OCI-LY1 (cell line): Measurements from ENCODE around the gene ZBTB5.

ENCODE experiments used
- EZH2 ChIP-seq: fragments of 200-600 bp; sonication (generic), shearing (Covaris generic); IDR thresholded peaks from 2 replicates; pipeline ENCODE4 v1.8.0; 2017; ENCODE audit warnings: borderline replicate concordance, mixed run types, mild to moderate bottlenecking, antibody characterized with exemption, low read length, moderate library complexity, mixed read lengths
- TF ChIP-seq, protein P1 (sequence below): fragments of 200-600 bp; sonication (generic), shearing (Covaris generic); IDR thresholded peaks from 2 replicates; pipeline ENCODE4 v1.5.1; 2017; ENCODE audit warnings: mild to moderate bottlenecking, antibody characterized with exemption, low read length, moderate library complexity, mixed read lengths

DNA sequence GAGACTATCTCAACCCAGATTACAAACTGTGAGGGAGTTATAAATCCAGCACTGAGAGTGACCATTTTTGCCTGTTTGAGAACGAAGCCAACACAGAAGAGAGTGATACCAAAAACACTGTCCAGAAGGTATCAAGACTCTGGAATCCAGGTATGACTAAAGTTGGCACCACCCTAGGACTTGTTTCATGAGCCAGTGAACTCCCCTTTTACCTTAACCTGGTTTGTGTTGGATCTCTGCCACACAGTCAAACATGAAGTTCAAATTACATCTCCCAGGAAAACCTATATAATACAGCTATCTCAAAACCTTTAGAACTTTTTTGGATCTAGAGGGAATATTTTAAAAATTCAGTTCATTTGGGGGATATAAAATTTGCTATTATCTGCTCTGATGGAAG lies 11.4 kb downstream of the ZBTB5 start:
- TF ChIP-seq, protein P1, sequence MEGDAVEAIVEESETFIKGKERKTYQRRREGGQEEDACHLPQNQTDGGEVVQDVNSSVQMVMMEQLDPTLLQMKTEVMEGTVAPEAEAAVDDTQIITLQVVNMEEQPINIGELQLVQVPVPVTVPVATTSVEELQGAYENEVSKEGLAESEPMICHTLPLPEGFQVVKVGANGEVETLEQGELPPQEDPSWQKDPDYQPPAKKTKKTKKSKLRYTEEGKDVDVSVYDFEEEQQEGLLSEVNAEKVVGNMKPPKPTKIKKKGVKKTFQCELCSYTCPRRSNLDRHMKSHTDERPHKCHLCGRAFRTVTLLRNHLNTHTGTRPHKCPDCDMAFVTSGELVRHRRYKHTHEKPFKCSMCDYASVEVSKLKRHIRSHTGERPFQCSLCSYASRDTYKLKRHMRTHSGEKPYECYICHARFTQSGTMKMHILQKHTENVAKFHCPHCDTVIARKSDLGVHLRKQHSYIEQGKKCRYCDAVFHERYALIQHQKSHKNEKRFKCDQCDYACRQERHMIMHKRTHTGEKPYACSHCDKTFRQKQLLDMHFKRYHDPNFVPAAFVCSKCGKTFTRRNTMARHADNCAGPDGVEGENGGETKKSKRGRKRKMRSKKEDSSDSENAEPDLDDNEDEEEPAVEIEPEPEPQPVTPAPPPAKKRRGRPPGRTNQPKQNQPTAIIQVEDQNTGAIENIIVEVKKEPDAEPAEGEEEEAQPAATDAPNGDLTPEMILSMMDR: no peak
- TF ChIP-seq EZH2: no peak
